Caco-2 (cell line): ENCODE results near the gene ZBED1. TPM values are rescaled to one million over a fixed set of nuclear protein-coding genes. Genes with fewer than 3 reads are reported as not detected.
A peak's percentile ranks its signal among the peaks of the same experiment; 100 is the strongest.
"Not testable (repeated sequence)": the region's sequence is repeated elsewhere in the genome, so short reads cannot be mapped to it uniquely, and the experiment has no call there.

Experiments used
- BruUV-seq: library from RNA; stranded (reverse); fragments of 400-500 nt; replicated peaks from 2 replicates; lab custom pipeline; 2021; lab: Mats Ljungman, UMichigan
- CTCF ChIA-PET: fragments of 300-600 bp; sonication (Branson Sonifier 250); formaldehyde crosslinking; loops from one replicate; lab custom pipeline; 2022; ENCODE audit warnings: antibody characterized with exemption; lab: Charles Lee
- POLR2A ChIA-PET: fragments of 300-600 bp; sonication (Branson Sonifier 250); formaldehyde crosslinking; loops from one replicate; lab custom pipeline; 2022; ENCODE audit warnings: antibody characterized with exemption; lab: Charles Lee
- DNase-seq, 2 experiments: peaks; one replicate each; pipeline versions ENCODE4 v3.0.0 to v3.0.0-alpha.2; 2020 to 2022
- H3K27me3 ChIP-seq: replicated peaks from 2 replicates; pipeline ENCODE4 v1.6.0; 2011; ENCODE audit warnings: low read length; ENCODE audit not compliant: control insufficient read depth, insufficient read depth
- H3K36me3 ChIP-seq: 2 replicates; pipeline ENCODE4 v1.5.1; 2011; ENCODE audit warnings: low read length; ENCODE audit not compliant: control insufficient read depth, insufficient read depth
- H3K4me1 ChIP-seq: fragments of 250-450 bp; sonication (Bioruptor Pico); 2 replicates; pipeline ENCODE4 v1.5.1; 2020; ENCODE audit warnings: mild to moderate bottlenecking
- H3K4me3 ChIP-seq: 2 replicates; pipeline ENCODE4 v1.5.1; 2011; ENCODE audit warnings: low read depth, mild to moderate bottlenecking, control low read depth, low read length
- H3K9me3 ChIP-seq: fragments of 250-450 bp; sonication (Bioruptor Pico); 2 replicates; pipeline ENCODE4 v1.5.1; 2020; ENCODE audit warnings: mild to moderate bottlenecking, moderate library complexity
- H3K27ac Mint-ChIP-seq: one replicate; pipeline ENCODE4 v1.8.0; 2022; ENCODE audit warnings: mixed read lengths; ENCODE audit not compliant: unreplicated experiment
- H3K27me3 Mint-ChIP-seq: one replicate; pipeline ENCODE4 v1.8.0; 2022; ENCODE audit warnings: mixed read lengths; ENCODE audit not compliant: insufficient read depth, unreplicated experiment
- H3K36me3 Mint-ChIP-seq: one replicate; pipeline ENCODE4 v1.8.0; 2022; ENCODE audit warnings: mild to moderate bottlenecking, mixed read lengths; ENCODE audit not compliant: insufficient read depth, unreplicated experiment
- H3K4me1 Mint-ChIP-seq: one replicate; pipeline ENCODE4 v1.8.0; 2022; ENCODE audit warnings: low read depth, mixed read lengths; ENCODE audit not compliant: unreplicated experiment
- H3K4me3 Mint-ChIP-seq: one replicate; pipeline ENCODE4 v1.8.0; 2022; ENCODE audit warnings: mild to moderate bottlenecking, moderate library complexity, mixed read lengths; ENCODE audit not compliant: unreplicated experiment
- H3K9me3 Mint-ChIP-seq: one replicate; pipeline ENCODE4 v1.8.0; 2022; ENCODE audit warnings: mixed read lengths; ENCODE audit not compliant: unreplicated experiment
- intact Hi-C: fragments of 100-400 bp; cut with micrococcal nuclease; formaldehyde crosslinking; loops from one replicate; pipeline ENCODE4 v1.10.0; 2022; ENCODE audit not compliant: unreplicated experiment
- total RNA-seq: library from RNA; stranded (reverse); gene quantifications from 2 replicates; pipeline ENCODE4 v1.2.3, GENCODE V29; 2022
- TF ChIP-seq, protein P1 (sequence below), 2 experiments: fragments of 200-600 bp in 1 of 2; IDR thresholded peaks; 1 replicate in 1 of 2; 2 replicates in 1 of 2; pipeline versions ENCODE4 v1.5.1 to v1.8.0; 2011 to 2022; ENCODE audit warnings: antibody characterized with exemption in 1 of 2, control low read depth in 1 of 2, inconsistent platforms in 1 of 2, low read depth in 1 of 2, low read length in 1 of 2, mild to moderate bottlenecking in 1 of 2, moderate library complexity in 1 of 2; ENCODE audit not compliant: insufficient read depth in 1 of 2, severe bottlenecking in 1 of 2, unreplicated experiment in 1 of 2

ZBED1 gene
- total RNA-seq, 1 experiment from 2014 or later = 68.8 TPM

- ChIA-PET CTCF (no interaction called here), POLR2A (no interaction called here)
- H3K4me1 Mint-ChIP-seq = peaks cover 33% of the 10 kb centered on the region
- peaks cover 37% of the 10 kb centered on the region for H3K36me3 Mint-ChIP-seq
- Histone ChIP-seq H3K27me3 (no peaks in the 10 kb centered on the region), H3K4me3 (no peak overlapping the region), H3K4me1 (peaks cover 57% of the 10 kb centered on the region), H3K9me3 (no peaks in the 10 kb centered on the region), H3K36me3 (peaks cover 3% of the 10 kb centered on the region; the same call in 1 of the 2 replicates)
- H3K4me3 Mint-ChIP-seq = no peak overlapping the region
- H3K9me3 Mint-ChIP-seq = no peaks in the 10 kb centered on the region
- peak in 1 of 2 experiments; percentile 63 for DNase-seq
- H3K27ac Mint-ChIP-seq = peak overlapping the region; percentile 96
- TF ChIP-seq, protein P1, sequence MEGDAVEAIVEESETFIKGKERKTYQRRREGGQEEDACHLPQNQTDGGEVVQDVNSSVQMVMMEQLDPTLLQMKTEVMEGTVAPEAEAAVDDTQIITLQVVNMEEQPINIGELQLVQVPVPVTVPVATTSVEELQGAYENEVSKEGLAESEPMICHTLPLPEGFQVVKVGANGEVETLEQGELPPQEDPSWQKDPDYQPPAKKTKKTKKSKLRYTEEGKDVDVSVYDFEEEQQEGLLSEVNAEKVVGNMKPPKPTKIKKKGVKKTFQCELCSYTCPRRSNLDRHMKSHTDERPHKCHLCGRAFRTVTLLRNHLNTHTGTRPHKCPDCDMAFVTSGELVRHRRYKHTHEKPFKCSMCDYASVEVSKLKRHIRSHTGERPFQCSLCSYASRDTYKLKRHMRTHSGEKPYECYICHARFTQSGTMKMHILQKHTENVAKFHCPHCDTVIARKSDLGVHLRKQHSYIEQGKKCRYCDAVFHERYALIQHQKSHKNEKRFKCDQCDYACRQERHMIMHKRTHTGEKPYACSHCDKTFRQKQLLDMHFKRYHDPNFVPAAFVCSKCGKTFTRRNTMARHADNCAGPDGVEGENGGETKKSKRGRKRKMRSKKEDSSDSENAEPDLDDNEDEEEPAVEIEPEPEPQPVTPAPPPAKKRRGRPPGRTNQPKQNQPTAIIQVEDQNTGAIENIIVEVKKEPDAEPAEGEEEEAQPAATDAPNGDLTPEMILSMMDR (IDR thresholded peaks at IDR 0.05; ENCODE audit: insufficient read depth in 1 of 2, low read depth in 1 of 2, low read length in 1 of 2, severe bottlenecking in 1 of 2, unreplicated experiment in 1 of 2) = no peak
- H3K27me3 Mint-ChIP-seq = no peaks in the 10 kb centered on the region
- intact Hi-C loops = no loop called here
- no TSS peak for BruUV-seq
Observed at GRCh38 chrX:2474963-2475726, 25.6 kb downstream of the ZBED1 start.

- Mint-ChIP-seq H3K36me3 (peaks cover 37% of the 10 kb centered on the region), H3K27ac (peak overlapping the region; percentile 96), H3K27me3 (no peaks in the 10 kb centered on the region), H3K4me1 (peaks cover 33% of the 10 kb centered on the region), H3K9me3 (no peaks in the 10 kb centered on the region), H3K4me3 (no peak overlapping the region)
- Histone ChIP-seq H3K36me3 (0 out of 2 replicates have a peak, but pooled peaks cover 1% of the 10 kb centered on the region), H3K4me1 (peaks cover 57% of the 10 kb centered on the region), H3K9me3 (no peaks in the 10 kb centered on the region), H3K4me3 (no peak overlapping the region), H3K27me3 (no peaks in the 10 kb centered on the region)
- TF ChIP-seq, protein P1 (IDR thresholded peaks at IDR 0.05; ENCODE audit: insufficient read depth in 1 of 2, low read depth in 1 of 2, low read length in 1 of 2, severe bottlenecking in 1 of 2, unreplicated experiment in 1 of 2) = no peak
- no TSS peak for BruUV-seq
- ChIA-PET CTCF (no interaction called here), POLR2A (no interaction called here)
- peak in 1 of 2 experiments; percentile 68 for DNase-seq
- intact Hi-C loops = no loop called here
Observed at GRCh38 chrX:2474280-2474962, 26.4 kb downstream of the ZBED1 start.

- H3K4me3 ChIP-seq, H3K27me3 ChIP-seq, H3K9me3 ChIP-seq, H3K27me3 Mint-ChIP-seq, H3K36me3 ChIP-seq, CTCF ChIA-PET, POLR2A ChIA-PET, H3K9me3 Mint-ChIP-seq, BruUV-seq: not testable (repeated sequence)
- peak; percentile 82 to 86 for DNase-seq
- H3K4me1 ChIP-seq = peaks cover 49% of the 10 kb centered on the region
- Mint-ChIP-seq H3K4me1 (peaks cover 26% of the 10 kb centered on the region), H3K27ac (peak overlapping the region; percentile 96), H3K36me3 (peaks cover 47% of the 10 kb centered on the region), H3K4me3 (peak overlapping the region; percentile 56)
- intact Hi-C loops = loop anchor here (2.0 kb wide), 1 partner anchor 62 kb away; no protein-coding TSS in a partner anchor
Observed at GRCh38 chrX:2473064-2473463, 27.7 kb downstream of the ZBED1 start.
